Type B pancreatic cell (in vitro differentiated cells): Measurements from ENCODE around the gene GPC6. TPM values are rescaled to one million over a fixed set of nuclear protein-coding genes. Genes with fewer than 3 reads are reported as not detected.

Experiments used
- DNase-seq: peaks from one replicate; pipeline ENCODE4 v3.0.0; 2021; ENCODE audit warnings: mixed read lengths; ENCODE audit not compliant: unreplicated experiment; ENCODE audit errors: extremely low spot score
- H3K27ac Mint-ChIP-seq: 2 replicates; pipeline ENCODE4 v1.8.0; 2021; ENCODE audit warnings: mild to moderate bottlenecking, mixed read lengths
- H3K27me3 Mint-ChIP-seq: 2 replicates; pipeline ENCODE4 v1.8.0; 2021; ENCODE audit warnings: mixed read lengths
- H3K36me3 Mint-ChIP-seq: 2 replicates; pipeline ENCODE4 v1.8.0; 2021; ENCODE audit warnings: mixed read lengths
- H3K4me1 Mint-ChIP-seq: one replicate; pipeline ENCODE4 v1.8.0; 2021; ENCODE audit warnings: mixed read lengths; ENCODE audit not compliant: unreplicated experiment
- H3K4me3 Mint-ChIP-seq: 2 replicates; pipeline ENCODE4 v1.8.0; 2021; ENCODE audit warnings: mild to moderate bottlenecking, mixed read lengths
- H3K9me3 Mint-ChIP-seq: 2 replicates; pipeline ENCODE4 v1.8.0; 2021; ENCODE audit warnings: mixed read lengths
- total RNA-seq: library from RNA; stranded (reverse); gene quantifications from 2 replicates; pipeline ENCODE4 v1.2.1, GENCODE V29; 2021; ENCODE audit warnings: low replicate concordance
- TF ChIP-seq, protein P1 (sequence below): fragments of 200-600 bp; sonication (generic); conservative IDR thresholded peaks from 2 replicates; pipeline ENCODE4 v1.5.0; 2021; ENCODE audit warnings: antibody characterized with exemption, mild to moderate bottlenecking

The GPC6 gene
- total RNA-seq, 1 donor from 2014 or later: 30.5 TPM

DNA sequence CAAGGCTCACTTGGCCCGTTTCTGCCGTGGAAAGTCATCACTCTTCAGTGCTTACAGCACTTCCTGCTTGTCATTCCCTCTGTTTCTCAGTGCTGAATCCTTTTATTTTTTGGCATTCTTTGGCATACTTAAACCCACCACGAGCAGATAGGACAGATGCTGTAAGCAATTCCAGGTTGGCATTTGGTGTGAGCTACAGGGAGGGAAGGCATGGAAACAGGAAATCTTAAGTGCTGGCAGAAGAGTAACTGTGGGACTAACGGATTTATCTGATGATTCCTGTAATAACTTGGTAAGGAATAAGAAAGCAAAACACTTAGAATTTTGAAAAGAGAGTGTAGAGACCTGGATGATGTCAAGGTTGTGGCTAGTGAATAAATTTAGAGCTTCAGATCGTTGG, 273.4 kb downstream of the GPC6 start:
- Mint-ChIP-seq H3K36me3 (no peaks in the 10 kb centered on the region), H3K9me3 (no peaks in the 10 kb centered on the region), H3K4me3 (no peak overlapping the region), H3K4me1 (peaks cover 25% of the 10 kb centered on the region), H3K27ac (no peak overlapping the region), H3K27me3 (no peaks in the 10 kb centered on the region)
- no peak for DNase-seq
- TF ChIP-seq, protein P1, sequence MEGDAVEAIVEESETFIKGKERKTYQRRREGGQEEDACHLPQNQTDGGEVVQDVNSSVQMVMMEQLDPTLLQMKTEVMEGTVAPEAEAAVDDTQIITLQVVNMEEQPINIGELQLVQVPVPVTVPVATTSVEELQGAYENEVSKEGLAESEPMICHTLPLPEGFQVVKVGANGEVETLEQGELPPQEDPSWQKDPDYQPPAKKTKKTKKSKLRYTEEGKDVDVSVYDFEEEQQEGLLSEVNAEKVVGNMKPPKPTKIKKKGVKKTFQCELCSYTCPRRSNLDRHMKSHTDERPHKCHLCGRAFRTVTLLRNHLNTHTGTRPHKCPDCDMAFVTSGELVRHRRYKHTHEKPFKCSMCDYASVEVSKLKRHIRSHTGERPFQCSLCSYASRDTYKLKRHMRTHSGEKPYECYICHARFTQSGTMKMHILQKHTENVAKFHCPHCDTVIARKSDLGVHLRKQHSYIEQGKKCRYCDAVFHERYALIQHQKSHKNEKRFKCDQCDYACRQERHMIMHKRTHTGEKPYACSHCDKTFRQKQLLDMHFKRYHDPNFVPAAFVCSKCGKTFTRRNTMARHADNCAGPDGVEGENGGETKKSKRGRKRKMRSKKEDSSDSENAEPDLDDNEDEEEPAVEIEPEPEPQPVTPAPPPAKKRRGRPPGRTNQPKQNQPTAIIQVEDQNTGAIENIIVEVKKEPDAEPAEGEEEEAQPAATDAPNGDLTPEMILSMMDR: no peak

DNA sequence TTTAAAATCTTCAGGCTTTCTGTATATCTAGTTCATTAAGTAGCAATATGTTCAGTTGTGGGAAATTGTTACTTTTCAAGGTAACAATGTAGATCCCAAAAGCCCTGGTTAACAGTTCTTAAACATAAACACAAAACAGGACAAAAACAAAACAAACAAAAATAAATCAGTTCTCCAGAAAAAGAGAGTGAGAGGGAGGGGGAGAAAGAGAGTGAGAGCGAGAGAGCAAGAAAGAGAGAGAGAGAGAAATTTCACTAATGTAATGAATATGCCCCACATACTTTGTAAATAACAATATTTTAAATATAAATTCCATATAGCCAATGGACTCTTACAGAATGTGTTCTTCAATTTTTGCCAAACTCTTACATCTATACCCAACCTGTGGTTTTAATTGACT, 275.5 kb downstream of the GPC6 start:
- Mint-ChIP-seq H3K36me3 (no peaks in the 10 kb centered on the region), H3K4me3 (no peak overlapping the region), H3K27ac (no peak overlapping the region), H3K4me1 (peaks cover 30% of the 10 kb centered on the region), H3K9me3 (peaks cover under 1% of the 10 kb centered on the region), H3K27me3 (no peaks in the 10 kb centered on the region)
- TF ChIP-seq, protein P1: no peak
- no peak for DNase-seq

DNA sequence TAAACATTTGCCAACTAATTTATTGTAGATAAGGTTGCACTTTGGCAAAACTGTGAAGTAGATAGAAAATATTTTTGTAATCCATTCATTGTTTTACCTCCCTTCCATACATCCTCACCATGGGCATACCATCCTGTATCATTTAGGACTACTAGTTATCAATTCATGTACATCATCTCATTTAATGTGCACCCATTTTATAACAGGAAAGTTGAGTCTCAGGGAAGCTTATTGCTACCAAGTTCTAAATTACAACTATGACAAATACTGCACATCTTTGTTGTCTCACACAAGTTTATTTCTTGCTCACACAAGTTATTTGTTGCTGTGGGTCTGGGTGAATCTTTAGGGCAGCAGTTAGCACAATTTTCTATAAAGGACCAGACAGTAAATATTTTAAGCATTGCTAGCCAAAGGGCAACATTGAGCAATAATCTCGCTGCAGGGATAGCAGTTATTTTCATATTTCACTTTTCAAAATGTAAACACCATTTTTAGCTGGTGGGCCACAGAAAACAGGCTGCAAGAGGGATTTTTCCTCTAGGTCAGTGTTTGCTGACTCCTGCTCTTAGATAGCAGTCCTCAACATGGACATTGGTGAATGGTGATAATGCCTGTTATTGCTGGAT, 276.5 kb downstream of the GPC6 start:
- Mint-ChIP-seq H3K4me1 (peaks cover 20% of the 10 kb centered on the region), H3K36me3 (no peaks in the 10 kb centered on the region), H3K4me3 (no peak overlapping the region), H3K27me3 (no peaks in the 10 kb centered on the region), H3K9me3 (peaks cover 4% of the 10 kb centered on the region), H3K27ac (no peak overlapping the region)
- TF ChIP-seq, protein P1: no peak
- no peak for DNase-seq

DNA sequence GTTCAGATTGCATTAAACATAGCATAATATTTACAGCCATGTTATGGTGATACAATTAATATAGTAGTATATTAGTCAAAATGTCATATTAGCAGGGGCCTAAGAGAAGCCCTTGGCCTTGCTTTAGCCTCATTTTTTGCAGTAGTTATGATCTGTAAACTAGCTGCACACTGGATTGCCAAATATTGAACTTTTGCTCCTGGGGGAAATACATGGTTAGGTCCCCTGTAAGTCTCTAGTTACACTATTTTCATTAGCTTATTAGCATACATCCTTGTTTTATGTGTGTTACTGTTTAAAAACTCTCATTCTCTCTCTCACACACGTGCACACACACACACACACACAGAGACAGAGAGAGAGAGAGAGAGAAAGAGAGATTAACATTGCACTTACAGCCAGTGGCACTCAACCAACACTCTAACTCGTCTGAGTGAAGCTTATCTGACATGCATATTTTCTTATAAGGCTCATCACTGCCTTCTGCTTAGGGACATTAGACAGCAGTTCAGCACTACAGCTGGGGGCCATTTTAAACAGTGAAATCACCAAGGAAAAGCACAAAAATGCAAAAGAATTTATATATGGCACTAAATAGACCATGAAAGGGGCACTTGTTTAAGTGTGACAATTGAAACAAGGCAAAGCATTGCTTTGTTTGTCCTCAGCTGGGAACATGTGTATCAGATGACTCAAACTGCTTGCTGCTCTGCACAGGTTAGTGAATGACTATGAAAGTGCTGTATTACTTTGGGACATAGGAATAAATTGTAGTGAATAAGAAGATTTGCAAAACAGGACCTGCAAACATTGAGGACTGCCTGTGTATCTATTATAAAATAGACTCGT, 278.7 kb downstream of the GPC6 start:
- DNase-seq: no peak
- peaks cover 11% of the 10 kb centered on the region for H3K4me1 Mint-ChIP-seq
- TF ChIP-seq, protein P1: no peak
- H3K27ac Mint-ChIP-seq: no peak overlapping the region
- H3K9me3 Mint-ChIP-seq: peaks cover 7% of the 10 kb centered on the region
- peaks cover 3% of the 10 kb centered on the region for H3K27me3 Mint-ChIP-seq
- H3K4me3 Mint-ChIP-seq: no peak overlapping the region
- no peaks in the 10 kb centered on the region for H3K36me3 Mint-ChIP-seq

DNA sequence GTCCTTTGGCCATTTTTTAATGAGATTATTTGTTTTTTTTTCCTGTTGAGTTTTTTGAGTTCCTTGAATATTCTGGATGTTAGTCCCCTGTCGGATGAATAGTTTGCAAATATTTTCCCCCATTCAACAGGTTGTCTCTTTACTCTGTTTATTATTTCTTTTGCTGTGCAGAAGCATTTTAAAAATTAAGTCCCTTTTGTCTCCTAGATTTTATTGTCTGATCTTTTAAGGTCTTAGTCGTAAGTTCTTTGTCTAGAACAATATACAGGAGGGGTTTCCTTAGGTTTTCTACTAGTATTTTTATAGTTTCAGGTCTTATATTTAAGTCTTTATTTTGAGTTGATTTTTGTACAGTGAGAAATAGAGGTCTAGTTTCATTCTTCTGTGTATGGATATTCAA, 284.4 kb downstream of the GPC6 start:
- TF ChIP-seq, protein P1: no peak
- H3K36me3 Mint-ChIP-seq: no peaks in the 10 kb centered on the region
- DNase-seq: no peak
- H3K27ac Mint-ChIP-seq: no peak overlapping the region
- peaks cover 8% of the 10 kb centered on the region for H3K9me3 Mint-ChIP-seq
- peaks cover 3% of the 10 kb centered on the region for H3K27me3 Mint-ChIP-seq
- H3K4me1 Mint-ChIP-seq: peaks cover 5% of the 10 kb centered on the region
- no peak overlapping the region for H3K4me3 Mint-ChIP-seq
